RWPE2 (cell line): ENCODE data around the gene C6orf132.

Experiments
- ATAC-seq: fragments of 200-7000 bp; cut with Tn5 transposase; 3 replicates; pipeline ENCODE4 v1.9.1; 2021; ENCODE audit warnings: low read depth
- DNase-seq: peaks from one replicate; pipeline ENCODE4 v3.0.0-alpha.2; 2020; ENCODE audit warnings: low spot score
- H3K27ac ChIP-seq: fragments of 450-650 bp; 2 replicates; pipeline ENCODE4 v1.5.1; 2017; ENCODE audit warnings: mild to moderate bottlenecking; ENCODE audit not compliant: poor library complexity, severe bottlenecking
- H3K27me3 ChIP-seq: fragments of 250-450 bp; sonication (Bioruptor Pico); 2 replicates; pipeline ENCODE4 v1.5.1; 2021; ENCODE audit warnings: mild to moderate bottlenecking, moderate library complexity; ENCODE audit not compliant: insufficient read depth, poor library complexity, severe bottlenecking
- H3K36me3 ChIP-seq: fragments of 250-450 bp; sonication (Bioruptor Pico); 2 replicates; pipeline ENCODE4 v1.5.1; 2020; ENCODE audit warnings: low read depth, mild to moderate bottlenecking, moderate library complexity
- H3K4me1 ChIP-seq: fragments of 250-450 bp; sonication (Bioruptor Pico); 2 replicates; pipeline ENCODE4 v1.5.1; 2021; ENCODE audit warnings: mild to moderate bottlenecking, moderate library complexity; ENCODE audit not compliant: insufficient read depth, poor library complexity, severe bottlenecking
- H3K4me3 ChIP-seq: fragments of 250-450 bp; sonication (Bioruptor Pico); 2 replicates; pipeline ENCODE4 v1.5.1; 2021; ENCODE audit warnings: mild to moderate bottlenecking, moderate library complexity; ENCODE audit not compliant: severe bottlenecking
- H3K9me3 ChIP-seq: fragments of 250-450 bp; sonication (Bioruptor Pico); 2 replicates; pipeline ENCODE4 v1.5.1; 2021; ENCODE audit warnings: mild to moderate bottlenecking, moderate library complexity; ENCODE audit not compliant: severe bottlenecking
- CTCF ChIP-seq: fragments of 450-650 bp; IDR thresholded peaks from one replicate; pipeline ENCODE4 v1.5.1; 2017; ENCODE audit warnings: mild to moderate bottlenecking, moderate library complexity; ENCODE audit not compliant: poor library complexity, severe bottlenecking

Gene C6orf132

GRCh38 chr6:42084889-42085288, 57.5 kb downstream of the C6orf132 start:
- peak; percentile 14 for TF ChIP-seq CTCF
- no peak for ATAC-seq
- Histone ChIP-seq H3K27ac (no peak overlapping the region), H3K36me3 (no peaks in the 10 kb centered on the region), H3K4me3 (no peak overlapping the region), H3K4me1 (peaks cover 3% of the 10 kb centered on the region), H3K27me3 (no peaks in the 10 kb centered on the region), H3K9me3 (no peaks in the 10 kb centered on the region)
- DNase-seq = no peak

- Histone ChIP-seq H3K27me3 (no peaks in the 10 kb centered on the region), H3K36me3 (no peaks in the 10 kb centered on the region), H3K4me3 (no peak overlapping the region), H3K27ac (no peak overlapping the region), H3K4me1 (peaks cover 3% of the 10 kb centered on the region), H3K9me3 (no peaks in the 10 kb centered on the region)
- no peak for ATAC-seq
- TF ChIP-seq CTCF = no peak
- no peak for DNase-seq
These were observed 58.9 kb downstream of the C6orf132 start for GRCh38 chr6:42083530-42083929.

DNA sequence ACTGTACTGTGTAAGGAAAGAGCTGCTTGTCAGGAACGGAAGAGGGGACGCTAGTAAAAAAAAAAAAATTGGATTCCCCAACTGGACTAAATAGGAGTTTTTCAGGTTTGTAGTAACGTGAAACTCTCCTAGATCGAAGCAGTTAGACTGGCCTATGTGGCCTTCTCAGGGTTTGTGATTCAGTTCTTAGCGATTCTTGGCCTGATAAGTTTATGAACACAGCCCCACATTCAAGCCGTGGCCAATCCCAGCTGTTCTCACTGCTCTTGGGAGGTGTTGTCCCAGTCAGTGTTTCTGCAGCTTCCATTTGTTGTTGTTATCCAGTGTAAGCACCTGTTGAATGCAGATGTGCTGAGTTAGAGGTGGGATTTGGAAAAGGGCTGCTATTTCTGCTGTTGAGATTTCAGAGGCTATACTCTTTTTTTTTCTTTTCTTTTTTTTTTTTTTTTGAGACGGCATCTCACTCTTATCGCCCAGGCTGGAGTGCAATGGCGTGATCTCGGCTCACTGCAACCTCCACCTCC, 62.4 kb downstream of the C6orf132 start:
- no peak for TF ChIP-seq CTCF
- Histone ChIP-seq H3K4me3 (no peak overlapping the region), H3K4me1 (no peaks in the 10 kb centered on the region), H3K27ac (no peak overlapping the region), H3K27me3 (no peaks in the 10 kb centered on the region), H3K36me3 (peaks cover 17% of the 10 kb centered on the region), H3K9me3 (no peaks in the 10 kb centered on the region)
- DNase-seq = no peak
- ATAC-seq = no peak

GRCh38 chr6:42078386-42078785, 64.0 kb downstream of the C6orf132 start:
- H3K4me1 ChIP-seq = no peaks in the 10 kb centered on the region
- TF ChIP-seq CTCF = no peak
- ATAC-seq = no peak
- no peaks in the 10 kb centered on the region for H3K9me3 ChIP-seq
- no peak for DNase-seq
- no peak overlapping the region for H3K27ac ChIP-seq
- no peak overlapping the region for H3K4me3 ChIP-seq
- H3K36me3 ChIP-seq = peaks cover 17% of the 10 kb centered on the region
- H3K27me3 ChIP-seq = no peaks in the 10 kb centered on the region

GRCh38 chr6:42075159-42075838, 67.1 kb downstream of the C6orf132 start:
- ATAC-seq (peak; percentile 72), DNase-seq (no peak)
- Histone ChIP-seq H3K36me3 (peaks cover 35% of the 10 kb centered on the region), H3K4me3 (no peak overlapping the region), H3K4me1 (no peaks in the 10 kb centered on the region), H3K27ac (no peak overlapping the region), H3K27me3 (no peaks in the 10 kb centered on the region), H3K9me3 (no peaks in the 10 kb centered on the region)
- peak; percentile 87 for TF ChIP-seq CTCF
